OCI-LY3 (cell line): ENCODE data around the gene COBL.

Source experiments
- H2AFZ ChIP-seq: fragments of 200-600, 300-600 bp; shearing (Covaris generic); 2 replicates; pipeline ENCODE4 v1.6.0; 2014; ENCODE audit warnings: antibody characterized with exemption, low read depth, low read length
- H3K27ac ChIP-seq: fragments of 200-600, 300-600 bp; sonication (generic); 2 replicates; pipeline ENCODE4 v1.5.1; 2014; ENCODE audit warnings: mild to moderate bottlenecking, low read length, moderate library complexity, mixed read lengths
- H3K27me3 ChIP-seq: fragments of 200-600, 300-600 bp; sonication (generic); 2 replicates; pipeline ENCODE4 v1.6.1; 2014; ENCODE audit warnings: low read depth, low read length, mixed read lengths
- H3K36me3 ChIP-seq: fragments of 200-600, 300-600 bp; sonication (generic); replicated peaks from 2 replicates; pipeline ENCODE3; 2014; ENCODE audit warnings: low read depth, low read length, mixed read lengths
- H3K4me1 ChIP-seq: fragments of 300-600, 200-600 bp; sonication (generic); 2 replicates; pipeline ENCODE4 v1.6.1; 2014; ENCODE audit warnings: low read length, mixed read lengths
- H3K4me2 ChIP-seq: fragments of 200-600, 300-600 bp; sonication (generic); 2 replicates; pipeline ENCODE4 v1.6.1; 2014; ENCODE audit warnings: low read length, mixed read lengths
- H3K4me3 ChIP-seq: fragments of 300-600, 200-600 bp; sonication (generic); 2 replicates; pipeline ENCODE4 v1.5.1; 2014; ENCODE audit warnings: antibody characterized with exemption, mild to moderate bottlenecking, low read length, moderate library complexity
- H3K79me2 ChIP-seq: fragments of 300-600, 200-600 bp; shearing (Covaris generic); 2 replicates; pipeline ENCODE4 v1.6.1; 2014; ENCODE audit warnings: mild to moderate bottlenecking, low read length, mixed read lengths
- H3K9ac ChIP-seq: fragments of 300-600, 200-600 bp; shearing (Covaris generic); 2 replicates; pipeline ENCODE4 v1.6.0; 2014; ENCODE audit warnings: mild to moderate bottlenecking, low read length, moderate library complexity
- H3K9me3 ChIP-seq: fragments of 200-600, 300-600 bp; shearing (Covaris generic); 2 replicates; pipeline ENCODE4 v1.6.1; 2014; ENCODE audit warnings: low read length, mixed read lengths; ENCODE audit not compliant: insufficient read depth
- H4K20me1 ChIP-seq: fragments of 200-600, 300-600 bp; sonication (generic); 2 replicates; pipeline ENCODE4 v1.6.1; 2016; ENCODE audit warnings: low read length, mixed read lengths; ENCODE audit not compliant: insufficient read depth
- EZH2phosphoT487 ChIP-seq: fragments of 200-600 bp; shearing (Covaris generic); IDR thresholded peaks from 2 replicates; pipeline ENCODE4 v1.6.1; 2018; ENCODE audit warnings: antibody characterized with exemption, mixed run types, low read depth
- TF ChIP-seq, protein P1 (sequence below): fragments of 200-600, 300-600 bp; sonication (generic); IDR thresholded peaks from 2 replicates; pipeline ENCODE4 v1.5.1; 2014; ENCODE audit warnings: antibody characterized with exemption, low read length, low read depth

COBL gene

GRCh38 chr7:51080216-51080615 lies 236.4 kb downstream of the COBL start:
- H3K36me3 ChIP-seq: no peaks in the 10 kb centered on the region
- H3K9ac ChIP-seq: no peak overlapping the region
- H3K9me3 ChIP-seq: no peaks in the 10 kb centered on the region
- H2AFZ ChIP-seq: no peak overlapping the region
- H3K4me3 ChIP-seq: no peak overlapping the region
- H3K27ac ChIP-seq: no peak overlapping the region
- no peak overlapping the region for H3K4me2 ChIP-seq
- H3K79me2 ChIP-seq: no peaks in the 10 kb centered on the region
- H3K27me3 ChIP-seq: peaks cover 11% of the 10 kb centered on the region; the same call in 1 of the 2 replicates
- H4K20me1 ChIP-seq: no peaks in the 10 kb centered on the region
- H3K4me1 ChIP-seq: peaks cover 6% of the 10 kb centered on the region; the same call in 1 of the 2 replicates
- TF ChIP-seq EZH2phosphoT487: no peak
- TF ChIP-seq, protein P1, sequence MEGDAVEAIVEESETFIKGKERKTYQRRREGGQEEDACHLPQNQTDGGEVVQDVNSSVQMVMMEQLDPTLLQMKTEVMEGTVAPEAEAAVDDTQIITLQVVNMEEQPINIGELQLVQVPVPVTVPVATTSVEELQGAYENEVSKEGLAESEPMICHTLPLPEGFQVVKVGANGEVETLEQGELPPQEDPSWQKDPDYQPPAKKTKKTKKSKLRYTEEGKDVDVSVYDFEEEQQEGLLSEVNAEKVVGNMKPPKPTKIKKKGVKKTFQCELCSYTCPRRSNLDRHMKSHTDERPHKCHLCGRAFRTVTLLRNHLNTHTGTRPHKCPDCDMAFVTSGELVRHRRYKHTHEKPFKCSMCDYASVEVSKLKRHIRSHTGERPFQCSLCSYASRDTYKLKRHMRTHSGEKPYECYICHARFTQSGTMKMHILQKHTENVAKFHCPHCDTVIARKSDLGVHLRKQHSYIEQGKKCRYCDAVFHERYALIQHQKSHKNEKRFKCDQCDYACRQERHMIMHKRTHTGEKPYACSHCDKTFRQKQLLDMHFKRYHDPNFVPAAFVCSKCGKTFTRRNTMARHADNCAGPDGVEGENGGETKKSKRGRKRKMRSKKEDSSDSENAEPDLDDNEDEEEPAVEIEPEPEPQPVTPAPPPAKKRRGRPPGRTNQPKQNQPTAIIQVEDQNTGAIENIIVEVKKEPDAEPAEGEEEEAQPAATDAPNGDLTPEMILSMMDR: no peak

DNA sequence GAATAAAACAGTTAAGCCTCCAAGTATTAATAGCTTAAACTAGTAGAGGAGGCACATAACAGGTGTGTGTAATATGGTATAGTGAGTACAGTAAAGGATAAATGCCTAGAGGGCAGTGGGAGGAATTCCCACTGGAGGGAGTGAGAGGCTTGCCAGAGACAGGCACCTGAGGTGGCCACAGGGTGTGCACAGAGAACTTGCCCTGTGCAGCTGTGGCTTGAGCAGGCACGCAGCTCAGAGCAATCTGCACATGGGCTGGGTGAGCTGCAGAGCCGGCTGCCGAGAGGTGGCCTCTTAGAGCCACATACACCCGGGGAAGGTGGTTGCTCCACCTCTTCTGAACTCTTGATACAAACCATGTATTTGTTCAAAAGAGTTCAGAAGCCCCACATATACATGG lies 237.1 kb downstream of the COBL start:
- Histone ChIP-seq H3K4me2 (no peak overlapping the region), H3K4me1 (peaks cover 6% of the 10 kb centered on the region; the same call in 1 of the 2 replicates), H2AFZ (no peak overlapping the region), H3K9ac (no peak overlapping the region), H3K4me3 (no peak overlapping the region), H3K79me2 (no peaks in the 10 kb centered on the region), H3K27ac (no peak overlapping the region), H3K9me3 (no peaks in the 10 kb centered on the region), H3K36me3 (no peaks in the 10 kb centered on the region), H3K27me3 (peaks cover 11% of the 10 kb centered on the region; the same call in 1 of the 2 replicates), H4K20me1 (no peaks in the 10 kb centered on the region)
- TF ChIP-seq EZH2phosphoT487: no peak
- TF ChIP-seq, protein P1: no peak

- peaks cover 6% of the 10 kb centered on the region; the same call in 1 of the 2 replicates for H3K4me1 ChIP-seq
- H3K4me3 ChIP-seq: no peak overlapping the region
- peaks cover 11% of the 10 kb centered on the region; the same call in 1 of the 2 replicates for H3K27me3 ChIP-seq
- no peaks in the 10 kb centered on the region for H3K36me3 ChIP-seq
- no peak overlapping the region for H2AFZ ChIP-seq
- no peak overlapping the region for H3K4me2 ChIP-seq
- H3K27ac ChIP-seq: no peak overlapping the region
- no peaks in the 10 kb centered on the region for H3K79me2 ChIP-seq
- no peaks in the 10 kb centered on the region for H3K9me3 ChIP-seq
- TF ChIP-seq EZH2phosphoT487: no peak
- TF ChIP-seq, protein P1: no peak
- no peak overlapping the region for H3K9ac ChIP-seq
- no peaks in the 10 kb centered on the region for H4K20me1 ChIP-seq
Observed at GRCh38 chr7:51078653-51079052, 238.0 kb downstream of the COBL start.

DNA sequence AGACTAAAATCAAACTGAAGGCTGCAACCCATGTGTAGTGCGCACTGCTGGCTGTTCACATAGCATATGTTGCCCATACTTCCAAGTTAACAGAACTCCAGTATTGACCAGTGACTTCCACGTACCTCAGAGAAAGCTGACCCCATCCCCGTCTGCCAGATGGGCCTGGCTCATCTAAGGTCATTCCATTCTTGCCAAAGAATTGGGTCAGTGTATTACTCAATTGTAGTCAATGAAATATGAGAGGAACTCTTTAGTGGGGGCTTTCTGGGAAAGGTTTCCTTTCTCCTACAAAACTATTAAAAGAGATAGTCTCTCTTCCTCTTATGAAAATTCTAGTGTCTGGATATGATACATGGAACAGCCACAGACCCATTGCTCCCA lies 238.6 kb downstream of the COBL start:
- Histone ChIP-seq H3K9me3 (no peaks in the 10 kb centered on the region), H4K20me1 (no peaks in the 10 kb centered on the region), H3K27ac (no peak overlapping the region), H3K4me2 (no peak overlapping the region), H3K4me1 (peaks cover 6% of the 10 kb centered on the region; the same call in 1 of the 2 replicates), H3K27me3 (peaks cover 11% of the 10 kb centered on the region; the same call in 1 of the 2 replicates), H3K79me2 (no peaks in the 10 kb centered on the region), H3K4me3 (no peak overlapping the region), H3K9ac (no peak overlapping the region), H3K36me3 (no peaks in the 10 kb centered on the region), H2AFZ (no peak overlapping the region)
- no peak for TF ChIP-seq EZH2phosphoT487
- TF ChIP-seq, protein P1: no peak
